Keratinocyte (primary cell): Measurements from ENCODE around the gene SAFB2.
A peak's percentile ranks its signal among the peaks of the same experiment; 100 is the strongest.

Experiments used
- CTCF ChIP-seq, 3 experiments: IDR thresholded peaks in 1 of 3; conservative IDR thresholded peaks in 1 of 3; optimal IDR thresholded peaks in 1 of 3; 2 replicates in 2 of 3; 3 replicates in 1 of 3; pipeline versions ENCODE3 to v1.5.1; 2011; ENCODE audit warnings: low read length in 3 of 3, mild to moderate bottlenecking in 3 of 3, moderate library complexity in 2 of 3, control low read depth in 1 of 3, inconsistent platforms in 1 of 3; ENCODE audit not compliant: insufficient read depth in 2 of 3; ENCODE audit errors: extremely low read depth in 1 of 3
- EZH2 ChIP-seq: IDR thresholded peaks from one replicate; pipeline ENCODE4 v1.6.1; 2012; ENCODE audit warnings: inconsistent platforms, mild to moderate bottlenecking, low read length, moderate library complexity

GRCh38 chr19:5542665-5543064 is 79.9 kb downstream of the SAFB2 start:
- TF ChIP-seq CTCF (optimal IDR thresholded peaks at IDR 0.05 in 1 of 3, IDR thresholded peaks at IDR 0.05 in 1 of 3, conservative IDR thresholded peaks at IDR 0.05 in 1 of 3; ENCODE audit: extremely low read depth in 1 of 3, insufficient read depth in 2 of 3, low read length in 3 of 3): peak in 2 of 3 experiments; percentile 15 to 40
- TF ChIP-seq EZH2: no peak
